IMR-90 (cell line): ENCODE measurements around the gene TANK. TPM values are rescaled to one million over a fixed set of nuclear protein-coding genes. Genes with fewer than 3 reads are reported as not detected.

Experiments used
- ATAC-seq: fragments of 200-7000 bp; cut with Tn5 transposase; 2 replicates; pipeline ENCODE4 v1.9.1; 2020; ENCODE audit warnings: low read depth, mild to moderate bottlenecking, moderate library complexity
- BruUV-seq: library from RNA; stranded (reverse); fragments of 400-500 nt; replicated peaks from 2 replicates; lab custom pipeline; 2021; lab: Mats Ljungman, UMichigan
- CTCF ChIA-PET: fragments of 300-600 bp; formaldehyde crosslinking; extraction: SDS; loops from one replicate; lab custom pipeline; 2021; ENCODE audit warnings: antibody characterized with exemption; lab: Yijun Ruan, JAX
- POLR2A ChIA-PET: fragments of 300-600 bp; sonication (Branson Sonifier 250); formaldehyde crosslinking; loops from one replicate; lab custom pipeline; 2022; ENCODE audit warnings: antibody characterized with exemption; ENCODE audit not compliant: unreplicated experiment; lab: Charles Lee
- DNase-seq: peaks from one replicate; pipeline ENCODE4 v3.0.0; 2013
- H2AFZ ChIP-seq: replicated peaks from 2 replicates; pipeline ENCODE3; 2013; ENCODE audit warnings: low read length, mild to moderate bottlenecking; ENCODE audit not compliant: poor library complexity
- H2AK5ac ChIP-seq: 2 replicates; pipeline ENCODE4 v1.6.1; 2013; ENCODE audit warnings: low read depth, low read length, inconsistent platforms
- H2AK9ac ChIP-seq: replicated peaks from 2 replicates; pipeline ENCODE3; 2013; ENCODE audit warnings: mild to moderate bottlenecking, low read depth, low read length, moderate library complexity; ENCODE audit not compliant: poor library complexity
- H2BK120ac ChIP-seq: 2 replicates; pipeline ENCODE4 v1.6.1; 2013; ENCODE audit warnings: low read depth, low read length, inconsistent platforms
- H2BK15ac ChIP-seq: 3 replicates; pipeline ENCODE4 v1.6.1; 2013; ENCODE audit warnings: low read depth, low read length, inconsistent platforms
- H2BK20ac ChIP-seq: 2 replicates; pipeline ENCODE4 v1.6.1; 2013; ENCODE audit warnings: low read depth, mild to moderate bottlenecking, inconsistent platforms, low read length, moderate library complexity
- H2BK5ac ChIP-seq: 2 replicates; pipeline ENCODE4 v1.6.1; 2013; ENCODE audit warnings: mild to moderate bottlenecking, low read depth, low read length, inconsistent platforms; ENCODE audit not compliant: poor library complexity, severe bottlenecking
- H3K14ac ChIP-seq: replicated peaks from 2 replicates; pipeline ENCODE4 v1.6.1; 2013; ENCODE audit warnings: low read depth, low read length, inconsistent platforms
- H3K18ac ChIP-seq: 2 replicates; pipeline ENCODE4 v1.6.1; 2013; ENCODE audit warnings: low read depth, low read length, control low read depth
- H3K23ac ChIP-seq: 2 replicates; pipeline ENCODE4 v1.6.1; 2013; ENCODE audit warnings: low read depth, low read length, inconsistent platforms
- H3K27ac ChIP-seq: 2 replicates; pipeline ENCODE4 v1.5.1; 2013; ENCODE audit warnings: mild to moderate bottlenecking, control low read depth, low read length; ENCODE audit not compliant: insufficient read depth
- H3K27me3 ChIP-seq: 2 replicates; pipeline ENCODE4 v1.6.1; 2013; ENCODE audit warnings: low read length; ENCODE audit not compliant: control insufficient read depth, insufficient read depth
- H3K36me3 ChIP-seq: 2 replicates; pipeline ENCODE4 v1.6.1; 2013; ENCODE audit warnings: low read length, mixed read lengths; ENCODE audit not compliant: control insufficient read depth, insufficient read depth
- H3K4ac ChIP-seq: 2 replicates; pipeline ENCODE4 v1.6.1; 2013; ENCODE audit warnings: low read depth, low read length, inconsistent platforms
- H3K4me1 ChIP-seq: 2 replicates; pipeline ENCODE4 v1.6.1; 2013; ENCODE audit warnings: low read length, mixed read lengths; ENCODE audit not compliant: control insufficient read depth, insufficient read depth
- H3K4me2 ChIP-seq: 2 replicates; pipeline ENCODE4 v1.6.1; 2013; ENCODE audit warnings: low read depth, mild to moderate bottlenecking, control low read depth, low read length, moderate library complexity
- H3K4me3 ChIP-seq: 2 replicates; pipeline ENCODE4 v1.5.1; 2013; ENCODE audit warnings: low read depth, mild to moderate bottlenecking, control low read depth, low read length, moderate library complexity; ENCODE audit not compliant: insufficient read depth
- H3K56ac ChIP-seq: 2 replicates; pipeline ENCODE4 v1.6.1; 2013; ENCODE audit warnings: low read length, inconsistent platforms; ENCODE audit not compliant: insufficient read depth; ENCODE audit errors: extremely low read depth
- H3K79me1 ChIP-seq, 2 experiments: 2 replicates each; pipeline ENCODE4 v1.6.1; 2013; ENCODE audit warnings: low read length in 2 of 2, inconsistent platforms in 1 of 2, low read depth in 1 of 2
- H3K9ac ChIP-seq: 2 replicates; pipeline ENCODE4 v1.6.1; 2013; ENCODE audit warnings: low read depth, low read length, control low read depth
- H3K9me1 ChIP-seq: 2 replicates; pipeline ENCODE4 v1.6.1; 2013; ENCODE audit warnings: low read length, inconsistent platforms; ENCODE audit not compliant: insufficient read depth
- H3K9me3 ChIP-seq: 2 replicates; pipeline ENCODE4 v1.6.1; 2013; ENCODE audit warnings: low read length; ENCODE audit not compliant: control insufficient read depth, insufficient read depth
- H4K20me1 ChIP-seq: 2 replicates; pipeline ENCODE4 v1.6.1; 2013; ENCODE audit warnings: low read length, inconsistent platforms; ENCODE audit not compliant: insufficient read depth
- H4K5ac ChIP-seq: 2 replicates; pipeline ENCODE4 v1.6.1; 2013; ENCODE audit warnings: mild to moderate bottlenecking, low read depth, low read length, control low read depth
- H4K8ac ChIP-seq, 2 experiments: 2 replicates each; pipeline ENCODE4 v1.6.1; 2013; ENCODE audit warnings: low read depth in 2 of 2, low read length in 2 of 2, control low read depth in 1 of 2, inconsistent platforms in 1 of 2
- H4K91ac ChIP-seq: 2 replicates; pipeline ENCODE4 v1.6.1; 2013; ENCODE audit warnings: low read depth, low read length, inconsistent platforms; ENCODE audit not compliant: insufficient read depth
- CEBPB ChIP-seq: IDR thresholded peaks from 2 replicates; pipeline ENCODE4 v1.6.1; 2012; ENCODE audit warnings: low read depth, low read length, improper control_type of control experiment
- FOS ChIP-seq: fragments of 150-350 bp; IDR thresholded peaks from 2 replicates; pipeline ENCODE4 v1.6.1; 2016; ENCODE audit warnings: low read depth, low read length
- MAFK ChIP-seq: IDR thresholded peaks from 2 replicates; pipeline ENCODE4 v1.6.1; 2012; ENCODE audit warnings: low read depth, low read length, improper control_type of control experiment
- whole genome bisulfite sequencing, 2 experiments: methylation state at CpG; one replicate each; pipeline versions ENCODE4 v1.1.5 to v1.1.7; 2013; ENCODE audit warnings: missing lambda C conversion rate in 2 of 2; ENCODE audit not compliant: insufficient read length in 1 of 2; ENCODE audit errors: extremely low coverage in 2 of 2; 5-methylcytosine and 5-hydroxymethylcytosine counted together
- dilution Hi-C: fragments of 300-500 bp; cut with HindIII; formaldehyde crosslinking; loops from one replicate; pipeline ENCODE4 v1.14.3; 2018; ENCODE audit warnings: low sequenced_read_pairs; ENCODE audit not compliant: unreplicated experiment
- in situ Hi-C: fragments of 300-500 bp; cut with MboI; formaldehyde crosslinking; loops from 3 replicates; pipeline ENCODE4 v1.14.3; 2019; ENCODE audit warnings: low sequenced_read_pairs, inconsistent platforms, mixed read lengths
- intact Hi-C: fragments of 100-400 bp; cut with micrococcal nuclease; formaldehyde crosslinking; loops from 2 replicates; pipeline ENCODE4 v1.10.0; 2022
- polyA plus RNA-seq, 3 experiments: library from polyadenylated mRNA; depleted of rRNA; stranded (reverse); fragments of >200 nt; gene quantifications; 2 replicates each; pipeline ENCODE4 v1.2.3, GENCODE V29; 2012; ENCODE audit warnings: low replicate concordance in 1 of 3
- total RNA-seq: library from RNA; depleted of rRNA; stranded (reverse); fragments of >200 nt; gene quantifications from 2 replicates; pipeline ENCODE4 v1.2.3, GENCODE V29; 2012
- TF ChIP-seq, protein P1 (sequence below): conservative IDR thresholded peaks from 2 replicates; pipeline ENCODE4 v1.5.1; 2012; ENCODE audit warnings: mild to moderate bottlenecking, low read depth, low read length, improper control_type of control experiment
- TF ChIP-seq, protein P2 (sequence below): fragments of 150-350 bp; IDR thresholded peaks from 2 replicates; pipeline ENCODE4 v1.6.1; 2017; ENCODE audit warnings: mild to moderate bottlenecking, antibody characterized with exemption, low read length, low read depth

The TANK gene
- total and polyA plus RNA-seq, 2 of the 4 experiments (the other 2 are of a cell fraction), result 25.4 to 41.9 TPM

DNA sequence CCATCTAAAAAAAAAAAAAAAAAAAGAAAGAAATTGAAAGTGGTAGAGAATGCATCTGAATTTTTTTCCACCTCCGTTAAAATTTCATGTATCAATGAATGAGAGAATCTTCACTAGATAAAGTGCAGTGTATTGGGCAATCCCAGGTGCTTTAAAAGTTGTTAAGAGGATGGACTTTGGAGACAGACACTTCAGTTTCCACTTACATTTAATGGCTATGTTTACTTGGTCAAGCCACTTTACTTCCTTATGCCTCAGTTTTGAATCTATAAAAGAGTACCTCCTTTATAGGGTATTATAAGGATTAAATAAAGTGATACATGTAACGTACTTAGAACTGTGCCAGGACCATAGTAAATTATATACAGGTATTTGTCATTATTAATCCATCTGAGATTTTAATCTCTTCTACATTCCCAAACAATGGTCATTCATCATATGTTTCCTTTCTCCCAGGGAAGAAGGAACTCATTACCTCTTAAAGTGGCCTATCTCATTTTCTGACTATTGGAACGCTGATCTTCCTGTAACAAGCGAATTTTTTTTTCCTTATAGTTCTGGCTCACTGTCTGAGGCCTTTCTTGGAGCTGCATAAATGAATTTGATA is 29.1 kb upstream of the TANK start:
- dilution Hi-C loops (no loop called here), intact Hi-C loops (no loop called here), in situ Hi-C loops (no loop called here)
- Histone ChIP-seq H3K27ac (no peak overlapping the region), H4K8ac (no peak overlapping the region), H3K4me3 (no peak overlapping the region), H4K5ac (no peak overlapping the region), H3K14ac (no peak overlapping the region), H2BK15ac (no peak overlapping the region), H3K9me1 (no peaks in the 10 kb centered on the region), H3K4me2 (no peak overlapping the region), H2AK5ac (no peak overlapping the region), H2BK20ac (no peak overlapping the region), H3K56ac (no peak overlapping the region), H3K23ac (no peak overlapping the region), H3K9me3 (no peaks in the 10 kb centered on the region), H4K20me1 (no peaks in the 10 kb centered on the region), H3K27me3 (no peaks in the 10 kb centered on the region), H3K79me1 (no peaks in the 10 kb centered on the region), H4K91ac (no peak overlapping the region), H3K4me1 (peaks cover 6% of the 10 kb centered on the region), H2AFZ (no peak overlapping the region), H3K18ac (no peak overlapping the region), H2BK5ac (no peak overlapping the region), H3K4ac (no peak overlapping the region), H3K36me3 (no peaks in the 10 kb centered on the region), H2BK120ac (no peak overlapping the region), H3K9ac (no peak overlapping the region), H2AK9ac (no peak overlapping the region)
- no TSS peak for BruUV-seq
- ChIA-PET CTCF (no interaction called here), POLR2A (no interaction called here)
- no peak for DNase-seq
- TF ChIP-seq MAFK, result no peak
- TF ChIP-seq, protein P1, sequence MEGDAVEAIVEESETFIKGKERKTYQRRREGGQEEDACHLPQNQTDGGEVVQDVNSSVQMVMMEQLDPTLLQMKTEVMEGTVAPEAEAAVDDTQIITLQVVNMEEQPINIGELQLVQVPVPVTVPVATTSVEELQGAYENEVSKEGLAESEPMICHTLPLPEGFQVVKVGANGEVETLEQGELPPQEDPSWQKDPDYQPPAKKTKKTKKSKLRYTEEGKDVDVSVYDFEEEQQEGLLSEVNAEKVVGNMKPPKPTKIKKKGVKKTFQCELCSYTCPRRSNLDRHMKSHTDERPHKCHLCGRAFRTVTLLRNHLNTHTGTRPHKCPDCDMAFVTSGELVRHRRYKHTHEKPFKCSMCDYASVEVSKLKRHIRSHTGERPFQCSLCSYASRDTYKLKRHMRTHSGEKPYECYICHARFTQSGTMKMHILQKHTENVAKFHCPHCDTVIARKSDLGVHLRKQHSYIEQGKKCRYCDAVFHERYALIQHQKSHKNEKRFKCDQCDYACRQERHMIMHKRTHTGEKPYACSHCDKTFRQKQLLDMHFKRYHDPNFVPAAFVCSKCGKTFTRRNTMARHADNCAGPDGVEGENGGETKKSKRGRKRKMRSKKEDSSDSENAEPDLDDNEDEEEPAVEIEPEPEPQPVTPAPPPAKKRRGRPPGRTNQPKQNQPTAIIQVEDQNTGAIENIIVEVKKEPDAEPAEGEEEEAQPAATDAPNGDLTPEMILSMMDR, result no peak
- TF ChIP-seq CEBPB, result 0 out of 2 replicates have a peak, but pooled peaks have one; percentile 5
- TF ChIP-seq FOS, result no peak
- TF ChIP-seq, protein P2, sequence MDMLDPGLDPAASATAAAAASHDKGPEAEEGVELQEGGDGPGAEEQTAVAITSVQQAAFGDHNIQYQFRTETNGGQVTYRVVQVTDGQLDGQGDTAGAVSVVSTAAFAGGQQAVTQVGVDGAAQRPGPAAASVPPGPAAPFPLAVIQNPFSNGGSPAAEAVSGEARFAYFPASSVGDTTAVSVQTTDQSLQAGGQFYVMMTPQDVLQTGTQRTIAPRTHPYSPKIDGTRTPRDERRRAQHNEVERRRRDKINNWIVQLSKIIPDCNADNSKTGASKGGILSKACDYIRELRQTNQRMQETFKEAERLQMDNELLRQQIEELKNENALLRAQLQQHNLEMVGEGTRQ, result no peak
- WGBS, 2 experiments, result no CpG with 5 or more reads among the region's 4 CpGs
- no peak for ATAC-seq
